SK-N-SH (cell line): ENCODE results near the gene STK4. TPM values are rescaled to one million over a fixed set of nuclear protein-coding genes. Genes with fewer than 3 reads are reported as not detected.

ENCODE experiments used
- CTCF ChIA-PET: fragments of 300-600, 350-600 bp; formaldehyde crosslinking; extraction: SDS; loops from one replicate; lab custom pipeline; 2021; lab: Yijun Ruan, JAX
- POLR2A ChIA-PET: fragments of 350-600 bp; sonication (Branson Sonifier 250); formaldehyde crosslinking; extraction: SDS; loops from one replicate; lab custom pipeline; 2020; ENCODE audit warnings: antibody characterized with exemption, inconsistent platforms; lab: Yijun Ruan, JAX
- DNase-seq: peaks from one replicate; pipeline ENCODE4 v3.0.0; 2012
- H2AFZ ChIP-seq: fragments of 200-600 bp; sonication (generic); 2 replicates; pipeline ENCODE4 v1.8.1; 2016; ENCODE audit warnings: antibody characterized with exemption, mild to moderate bottlenecking, low read depth
- H3F3A ChIP-seq: fragments of 200-600 bp; sonication (generic); replicated peaks from 2 replicates; pipeline ENCODE3; 2016; ENCODE audit warnings: antibody characterized with exemption, mild to moderate bottlenecking; ENCODE audit not compliant: insufficient read depth
- H3K27ac ChIP-seq, 2 experiments: fragments of 200-500 bp in 1 of 2; fragments of 200-600 bp in 1 of 2; sonication (Bioruptor generic) in 1 of 2; sonication (generic), shearing (Covaris generic) in 1 of 2; 2 replicates each; pipeline versions ENCODE4 v1.5.1 to v1.6.1; 2014 to 2016; ENCODE audit warnings: low read depth in 2 of 2, inconsistent platforms in 1 of 2, low read length in 1 of 2, mild to moderate bottlenecking in 1 of 2, mixed read lengths in 1 of 2
- H3K27me3 ChIP-seq: fragments of 200-600 bp; sonication (generic), shearing (Covaris generic); 2 replicates; pipeline ENCODE4 v1.6.1; 2016; ENCODE audit warnings: mixed run types; ENCODE audit not compliant: insufficient read depth
- H3K36me3 ChIP-seq, 2 experiments: fragments of 200-500 bp in 1 of 2; fragments of 200-600 bp in 1 of 2; sonication (Bioruptor generic) in 1 of 2; sonication (generic) in 1 of 2; replicated peaks in 1 of 2; 2 replicates each; pipeline versions ENCODE3 to v1.5.1; 2014 to 2016; ENCODE audit warnings: low read length in 1 of 2, mild to moderate bottlenecking in 1 of 2; ENCODE audit not compliant: insufficient read depth in 2 of 2, control insufficient read depth in 1 of 2
- H3K4me1 ChIP-seq, 2 experiments: fragments of 200-500 bp in 1 of 2; fragments of 200-600 bp in 1 of 2; sonication (Bioruptor generic) in 1 of 2; sonication (generic), shearing (Covaris generic) in 1 of 2; 2 replicates each; pipeline versions ENCODE4 v1.5.1 to v1.6.1; 2014 to 2016; ENCODE audit warnings: low read depth in 1 of 2, low read length in 1 of 2, mixed run types in 1 of 2; ENCODE audit not compliant: insufficient read depth in 2 of 2, control insufficient read depth in 1 of 2
- H3K4me2 ChIP-seq: fragments of 200-600 bp; sonication (generic), shearing (Covaris generic); 2 replicates; pipeline ENCODE4 v1.6.1; 2017; ENCODE audit warnings: mixed run types
- H3K4me3 ChIP-seq, 2 experiments: fragments of 200-500 bp in 1 of 2; fragments of 200-600 bp in 1 of 2; sonication (Bioruptor generic) in 1 of 2; sonication (generic), shearing (Covaris generic) in 1 of 2; 2 replicates each; pipeline versions ENCODE4 v1.5.1 to v1.8.1; 2014 to 2016; ENCODE audit warnings: low read depth in 2 of 2, inconsistent platforms in 1 of 2, low read length in 1 of 2, mild to moderate bottlenecking in 1 of 2, mixed read lengths in 1 of 2, moderate library complexity in 1 of 2
- H3K79me2 ChIP-seq: fragments of 200-600 bp; sonication (generic); 2 replicates; pipeline ENCODE4 v1.8.1; 2017; ENCODE audit warnings: mild to moderate bottlenecking; ENCODE audit not compliant: insufficient read depth
- H3K9ac ChIP-seq: fragments of 200-600 bp; sonication (generic); 2 replicates; pipeline ENCODE4 v1.6.1; 2017; ENCODE audit warnings: mixed run types
- H3K9me2 ChIP-seq: fragments of 200-600 bp; sonication (generic); 2 replicates; pipeline ENCODE4 v1.6.1; 2017; ENCODE audit warnings: mixed run types
- H3K9me3 ChIP-seq: fragments of 200-600 bp; sonication (generic); 2 replicates; pipeline ENCODE4 v1.6.1; 2017; ENCODE audit warnings: mixed run types, mild to moderate bottlenecking, moderate library complexity
- H4K20me1 ChIP-seq: fragments of 200-600 bp; sonication (generic); 2 replicates; pipeline ENCODE4 v1.6.1; 2017; ENCODE audit warnings: mild to moderate bottlenecking, mixed run types; ENCODE audit not compliant: insufficient read depth
- ELF1 ChIP-seq: IDR thresholded peaks from 2 replicates; pipeline ENCODE4 v1.4.0; 2012
- EP300 ChIP-seq, 2 experiments: IDR thresholded peaks; 2 replicates each; pipeline versions ENCODE4 v1.4.0 to v1.6.1; 2012; ENCODE audit warnings: borderline replicate concordance in 1 of 2, low read depth in 1 of 2, low read length in 1 of 2
- EZH2phosphoT487 ChIP-seq: fragments of 200-600 bp; sonication (generic); IDR thresholded peaks from 2 replicates; pipeline ENCODE4 v1.6.1; 2017; ENCODE audit warnings: low read depth, mixed run types, mild to moderate bottlenecking, antibody characterized with exemption, moderate library complexity, borderline replicate concordance
- FOSL2 ChIP-seq: IDR thresholded peaks from 2 replicates; pipeline ENCODE4 v1.4.0; 2012; ENCODE audit warnings: low read depth, mild to moderate bottlenecking, moderate library complexity, borderline replicate concordance
- FOXJ3 ChIP-seq: sonication (generic); formaldehyde crosslinking; IDR thresholded peaks from 2 replicates; pipeline ENCODE4 v1.5.1; 2020; ENCODE audit warnings: mild to moderate bottlenecking, missing genetic modification reagents
- FOXM1 ChIP-seq: IDR thresholded peaks from 2 replicates; pipeline ENCODE4 v1.4.0; 2012; ENCODE audit warnings: low read depth, mild to moderate bottlenecking
- GABPA ChIP-seq: IDR thresholded peaks from 2 replicates; pipeline ENCODE4 v1.4.0; 2012; ENCODE audit warnings: low read depth, mild to moderate bottlenecking
- MXI1 ChIP-seq: IDR thresholded peaks from 2 replicates; pipeline ENCODE4 v1.6.1; 2012; ENCODE audit warnings: mild to moderate bottlenecking, low read depth, low read length, improper control_type of control experiment
- NFIC ChIP-seq: IDR thresholded peaks from 2 replicates; pipeline ENCODE4 v1.4.0; 2012; ENCODE audit warnings: borderline replicate concordance
- NRF1 ChIP-seq: IDR thresholded peaks from 2 replicates; pipeline ENCODE4 v1.6.1; 2012; ENCODE audit warnings: low read depth, mild to moderate bottlenecking, low read length
- RAD21 ChIP-seq: IDR thresholded peaks from 2 replicates; pipeline ENCODE4 v1.6.1; 2012; ENCODE audit warnings: mild to moderate bottlenecking, low read length
- RFX5 ChIP-seq: IDR thresholded peaks from 2 replicates; pipeline ENCODE4 v1.6.1; 2012; ENCODE audit warnings: mild to moderate bottlenecking, improper control_type of control experiment, low read length
- SIN3A ChIP-seq: IDR thresholded peaks from 2 replicates; pipeline ENCODE4 v1.6.1; 2012; ENCODE audit warnings: low read depth, mild to moderate bottlenecking, low read length, moderate library complexity, borderline replicate concordance
- TAF1 ChIP-seq: IDR thresholded peaks from 2 replicates; pipeline ENCODE4 v1.6.1; 2012; ENCODE audit warnings: low read depth, mild to moderate bottlenecking, low read length, moderate library complexity, borderline replicate concordance
- TCF12 ChIP-seq: IDR thresholded peaks from 2 replicates; pipeline ENCODE4 v1.4.0; 2012
- whole genome bisulfite sequencing: methylation state at CpG from one replicate; pipeline ENCODE4 v1.1.6; 2017; ENCODE audit warnings: low lambda C conversion rate; 5-methylcytosine and 5-hydroxymethylcytosine counted together
- polyA plus RNA-seq, 3 experiments: library from polyadenylated mRNA; depleted of rRNA; stranded (reverse); fragments of >200 nt; gene quantifications; 2 replicates each; pipeline ENCODE4 v1.2.3, GENCODE V29; 2012
- TF ChIP-seq, protein P1 (sequence below): fragments of 150-350 bp; IDR thresholded peaks from 2 replicates; pipeline ENCODE4 v1.6.1; 2017; ENCODE audit warnings: antibody characterized with exemption, low read length, low read depth, borderline replicate concordance
- TF ChIP-seq, protein P2 (sequence below): IDR thresholded peaks from 2 replicates; pipeline ENCODE4 v1.4.0; 2012; ENCODE audit warnings: low read depth, borderline replicate concordance
- TF ChIP-seq, protein P3 (sequence below): fragments of 150-350 bp; IDR thresholded peaks from 2 replicates; pipeline ENCODE4 v1.6.1; 2016; ENCODE audit warnings: mild to moderate bottlenecking, low read depth, low read length
- TF ChIP-seq, protein P4 (sequence below): IDR thresholded peaks from 2 replicates; pipeline ENCODE4; 2012
- TF ChIP-seq, protein P5 (sequence below): IDR thresholded peaks from 2 replicates; pipeline ENCODE4 v1.6.1; 2012; ENCODE audit warnings: mild to moderate bottlenecking, low read depth, low read length, moderate library complexity

The STK4 gene
- polyA plus RNA-seq, 1 of the 3 experiments (the other 2 are of a cell fraction): 11.4 TPM

DNA sequence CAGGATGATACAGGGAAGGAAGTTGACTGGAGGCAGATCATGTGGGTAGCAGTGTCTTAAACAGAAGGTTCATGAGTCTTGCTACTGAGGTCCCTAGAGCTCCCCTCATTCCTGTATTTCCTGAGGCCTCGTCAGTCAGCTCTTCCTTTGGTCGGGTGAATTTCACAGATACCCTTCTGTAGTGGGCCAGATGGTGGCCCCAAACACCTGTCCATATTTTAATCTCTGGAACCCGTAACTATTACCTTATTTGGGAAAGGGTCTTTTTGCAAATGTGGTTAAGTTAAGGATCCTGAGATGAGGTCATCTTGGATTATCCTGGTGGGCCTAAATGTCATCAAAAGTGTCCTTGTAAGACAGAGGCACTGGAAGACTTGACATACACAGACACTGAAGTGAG, 125.1 kb downstream of the STK4 start:
- ChIA-PET POLR2A (no interaction called here), CTCF (interaction anchor here (8.3 to 9.3 kb wide), 2 partner anchors 19 to 48 kb away, joined by 108 to 158 read pairs; partner anchors contain the start of gene WFDC5)
- no peak overlapping the region for H3K4me3 ChIP-seq
- H3K27me3 ChIP-seq: no peaks in the 10 kb centered on the region
- H3K9me3 ChIP-seq: no peaks in the 10 kb centered on the region
- no peaks in the 10 kb centered on the region for H3K79me2 ChIP-seq
- H3K4me1 ChIP-seq: peaks cover 0 to 4% of the 10 kb centered on the region in 2 experiments; a peak in 2 of 4 replicates
- H3K9me2 ChIP-seq: no peaks in the 10 kb centered on the region
- 72% methylated on average over 3 of the region's 3 CpGs for WGBS
- H3K4me2 ChIP-seq: no peak overlapping the region
- no peak overlapping the region for H3K27ac ChIP-seq
- DNase-seq: no peak
- no peak overlapping the region for H2AFZ ChIP-seq
- H3K36me3 ChIP-seq: no peaks in the 10 kb centered on the region
- H3K9ac ChIP-seq: no peak overlapping the region
- no peaks in the 10 kb centered on the region for H4K20me1 ChIP-seq
- peaks cover 22% of the 10 kb centered on the region for H3F3A ChIP-seq
- TF ChIP-seq NRF1 (no peak), RAD21 (no peak), FOSL2 (no peak), SIN3A (no peak), FOXJ3 (CRISPR knock-in tag) (no peak), TCF12 (no peak), RFX5 (no peak), TAF1 (no peak), EZH2phosphoT487 (no peak), MXI1 (no peak)
- TF ChIP-seq, protein P1, sequence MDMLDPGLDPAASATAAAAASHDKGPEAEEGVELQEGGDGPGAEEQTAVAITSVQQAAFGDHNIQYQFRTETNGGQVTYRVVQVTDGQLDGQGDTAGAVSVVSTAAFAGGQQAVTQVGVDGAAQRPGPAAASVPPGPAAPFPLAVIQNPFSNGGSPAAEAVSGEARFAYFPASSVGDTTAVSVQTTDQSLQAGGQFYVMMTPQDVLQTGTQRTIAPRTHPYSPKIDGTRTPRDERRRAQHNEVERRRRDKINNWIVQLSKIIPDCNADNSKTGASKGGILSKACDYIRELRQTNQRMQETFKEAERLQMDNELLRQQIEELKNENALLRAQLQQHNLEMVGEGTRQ: no peak
- TF ChIP-seq, protein P2, sequence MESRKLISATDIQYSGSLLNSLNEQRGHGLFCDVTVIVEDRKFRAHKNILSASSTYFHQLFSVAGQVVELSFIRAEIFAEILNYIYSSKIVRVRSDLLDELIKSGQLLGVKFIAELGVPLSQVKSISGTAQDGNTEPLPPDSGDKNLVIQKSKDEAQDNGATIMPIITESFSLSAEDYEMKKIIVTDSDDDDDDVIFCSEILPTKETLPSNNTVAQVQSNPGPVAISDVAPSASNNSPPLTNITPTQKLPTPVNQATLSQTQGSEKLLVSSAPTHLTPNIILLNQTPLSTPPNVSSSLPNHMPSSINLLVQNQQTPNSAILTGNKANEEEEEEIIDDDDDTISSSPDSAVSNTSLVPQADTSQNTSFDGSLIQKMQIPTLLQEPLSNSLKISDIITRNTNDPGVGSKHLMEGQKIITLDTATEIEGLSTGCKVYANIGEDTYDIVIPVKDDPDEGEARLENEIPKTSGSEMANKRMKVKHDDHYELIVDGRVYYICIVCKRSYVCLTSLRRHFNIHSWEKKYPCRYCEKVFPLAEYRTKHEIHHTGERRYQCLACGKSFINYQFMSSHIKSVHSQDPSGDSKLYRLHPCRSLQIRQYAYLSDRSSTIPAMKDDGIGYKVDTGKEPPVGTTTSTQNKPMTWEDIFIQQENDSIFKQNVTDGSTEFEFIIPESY: no peak

DNA sequence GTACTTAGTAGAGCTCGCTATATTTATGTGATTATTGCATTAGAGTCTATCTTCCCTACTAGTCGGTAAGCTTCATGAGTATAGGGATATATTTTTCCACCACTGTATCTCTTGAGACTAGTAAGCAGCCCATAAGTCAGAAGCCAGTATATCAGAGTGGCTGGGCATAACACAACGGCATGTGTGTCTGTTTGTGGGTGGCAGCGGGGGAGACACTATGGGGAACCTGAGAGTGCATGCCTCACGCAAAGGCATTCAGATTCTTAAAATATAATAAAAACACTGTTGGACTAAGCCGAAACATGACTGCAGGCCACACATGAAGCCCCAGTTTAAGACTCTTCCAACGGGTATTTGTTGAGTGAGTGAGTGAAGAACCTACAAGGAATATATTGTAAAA, 126.6 kb downstream of the STK4 start:
- H3K4me3 ChIP-seq: no peak overlapping the region
- POLR2A ChIA-PET: no interaction called here
- CTCF ChIA-PET: interaction anchor here (6.8 to 9.3 kb wide), 3 partner anchors 17 to 80 kb away, joined by 74 to 158 read pairs (median 108); partner anchors contain the start of gene WFDC5
- peaks cover 10% of the 10 kb centered on the region for H3F3A ChIP-seq
- no peak for DNase-seq
- H3K4me2 ChIP-seq: no peak overlapping the region
- H3K27me3 ChIP-seq: no peaks in the 10 kb centered on the region
- H3K9me2 ChIP-seq: no peaks in the 10 kb centered on the region
- WGBS: 95% methylated on average over 7 of the region's 7 CpGs
- H3K4me1 ChIP-seq: peaks cover 0 to under 1% of the 10 kb centered on the region in 2 experiments; a peak in 1 of 4 replicates
- H3K27ac ChIP-seq: no peak overlapping the region
- H3K36me3 ChIP-seq: no peaks in the 10 kb centered on the region
- H4K20me1 ChIP-seq: no peaks in the 10 kb centered on the region
- H3K9me3 ChIP-seq: no peaks in the 10 kb centered on the region
- no peak overlapping the region for H2AFZ ChIP-seq
- no peaks in the 10 kb centered on the region for H3K79me2 ChIP-seq
- H3K9ac ChIP-seq: no peak overlapping the region
- no peak for TF ChIP-seq FOSL2
- TF ChIP-seq, protein P3, sequence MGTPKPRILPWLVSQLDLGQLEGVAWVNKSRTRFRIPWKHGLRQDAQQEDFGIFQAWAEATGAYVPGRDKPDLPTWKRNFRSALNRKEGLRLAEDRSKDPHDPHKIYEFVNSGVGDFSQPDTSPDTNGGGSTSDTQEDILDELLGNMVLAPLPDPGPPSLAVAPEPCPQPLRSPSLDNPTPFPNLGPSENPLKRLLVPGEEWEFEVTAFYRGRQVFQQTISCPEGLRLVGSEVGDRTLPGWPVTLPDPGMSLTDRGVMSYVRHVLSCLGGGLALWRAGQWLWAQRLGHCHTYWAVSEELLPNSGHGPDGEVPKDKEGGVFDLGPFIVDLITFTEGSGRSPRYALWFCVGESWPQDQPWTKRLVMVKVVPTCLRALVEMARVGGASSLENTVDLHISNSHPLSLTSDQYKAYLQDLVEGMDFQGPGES: no peak
- TF ChIP-seq ELF1: no peak
- TF ChIP-seq FOXJ3 (CRISPR knock-in tag): no peak
- no peak for TF ChIP-seq EP300 (IDR thresholded peaks at IDR 0.05; ENCODE audit: borderline replicate concordance in 1 of 2, low read depth in 1 of 2, low read length in 1 of 2)
- TF ChIP-seq GABPA: no peak
- no peak for TF ChIP-seq NRF1
- TF ChIP-seq, protein P4, sequence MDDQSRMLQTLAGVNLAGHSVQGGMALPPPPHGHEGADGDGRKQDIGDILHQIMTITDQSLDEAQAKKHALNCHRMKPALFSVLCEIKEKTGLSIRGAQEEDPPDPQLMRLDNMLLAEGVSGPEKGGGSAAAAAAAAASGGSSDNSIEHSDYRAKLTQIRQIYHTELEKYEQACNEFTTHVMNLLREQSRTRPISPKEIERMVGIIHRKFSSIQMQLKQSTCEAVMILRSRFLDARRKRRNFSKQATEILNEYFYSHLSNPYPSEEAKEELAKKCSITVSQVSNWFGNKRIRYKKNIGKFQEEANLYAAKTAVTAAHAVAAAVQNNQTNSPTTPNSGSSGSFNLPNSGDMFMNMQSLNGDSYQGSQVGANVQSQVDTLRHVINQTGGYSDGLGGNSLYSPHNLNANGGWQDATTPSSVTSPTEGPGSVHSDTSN: no peak
- no peak for TF ChIP-seq TAF1
- TF ChIP-seq, protein P5, sequence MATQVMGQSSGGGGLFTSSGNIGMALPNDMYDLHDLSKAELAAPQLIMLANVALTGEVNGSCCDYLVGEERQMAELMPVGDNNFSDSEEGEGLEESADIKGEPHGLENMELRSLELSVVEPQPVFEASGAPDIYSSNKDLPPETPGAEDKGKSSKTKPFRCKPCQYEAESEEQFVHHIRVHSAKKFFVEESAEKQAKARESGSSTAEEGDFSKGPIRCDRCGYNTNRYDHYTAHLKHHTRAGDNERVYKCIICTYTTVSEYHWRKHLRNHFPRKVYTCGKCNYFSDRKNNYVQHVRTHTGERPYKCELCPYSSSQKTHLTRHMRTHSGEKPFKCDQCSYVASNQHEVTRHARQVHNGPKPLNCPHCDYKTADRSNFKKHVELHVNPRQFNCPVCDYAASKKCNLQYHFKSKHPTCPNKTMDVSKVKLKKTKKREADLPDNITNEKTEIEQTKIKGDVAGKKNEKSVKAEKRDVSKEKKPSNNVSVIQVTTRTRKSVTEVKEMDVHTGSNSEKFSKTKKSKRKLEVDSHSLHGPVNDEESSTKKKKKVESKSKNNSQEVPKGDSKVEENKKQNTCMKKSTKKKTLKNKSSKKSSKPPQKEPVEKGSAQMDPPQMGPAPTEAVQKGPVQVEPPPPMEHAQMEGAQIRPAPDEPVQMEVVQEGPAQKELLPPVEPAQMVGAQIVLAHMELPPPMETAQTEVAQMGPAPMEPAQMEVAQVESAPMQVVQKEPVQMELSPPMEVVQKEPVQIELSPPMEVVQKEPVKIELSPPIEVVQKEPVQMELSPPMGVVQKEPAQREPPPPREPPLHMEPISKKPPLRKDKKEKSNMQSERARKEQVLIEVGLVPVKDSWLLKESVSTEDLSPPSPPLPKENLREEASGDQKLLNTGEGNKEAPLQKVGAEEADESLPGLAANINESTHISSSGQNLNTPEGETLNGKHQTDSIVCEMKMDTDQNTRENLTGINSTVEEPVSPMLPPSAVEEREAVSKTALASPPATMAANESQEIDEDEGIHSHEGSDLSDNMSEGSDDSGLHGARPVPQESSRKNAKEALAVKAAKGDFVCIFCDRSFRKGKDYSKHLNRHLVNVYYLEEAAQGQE: no peak
- TF ChIP-seq NFIC: no peak
- TF ChIP-seq FOXM1: no peak
